Sigmoid colon (tissue), 7 donors: ENCODE results near the gene ARID5A. TPM values are rescaled to one million over a fixed set of nuclear protein-coding genes. Genes with fewer than 3 reads are reported as not detected.

Source experiments
- DNase-seq: peaks from one replicate; pipeline ENCODE4 v3.0.0-alpha.2; 2019
- H3K27ac ChIP-seq, 4 donors: fragments of 200-600 bp; sonication (generic); one replicate each; pipeline ENCODE4 v1.5.1; 2016 to 2019; ENCODE audit warnings: mild to moderate bottlenecking in 1 of 4
- H3K27me3 ChIP-seq, 3 donors: fragments of 200-600 bp; sonication (generic); one replicate each; pipeline ENCODE4 v1.5.1; 2019; ENCODE audit warnings: mild to moderate bottlenecking in 1 of 3
- H3K36me3 ChIP-seq, 4 donors: fragments of 200-600 bp; sonication (generic); one replicate each; pipeline ENCODE4 v1.5.1; 2016 to 2019
- H3K4me1 ChIP-seq, 4 donors: fragments of 200-600 bp; sonication (generic); one replicate each; pipeline ENCODE4 v1.5.1; 2017 to 2019
- H3K4me3 ChIP-seq, 4 donors: fragments of 200-600 bp; sonication (generic); one replicate each; pipeline ENCODE4 v1.5.1; 2017 to 2019; ENCODE audit warnings: mild to moderate bottlenecking in 2 of 4, moderate library complexity in 1 of 4
- H3K9me3 ChIP-seq, 4 donors: fragments of 200-600 bp in 3 of 4; sonication (generic) in 3 of 4; one replicate each; pipeline versions ENCODE4 v1.5.1 to v1.6.1; 2013 to 2019
- CTCF ChIP-seq, 4 experiments: fragments of 450-650 bp in 3 of 4; fragments of 200-600 bp in 1 of 4; IDR thresholded peaks; one replicate each; pipeline ENCODE4 v1.5.1; 2016 to 2019; ENCODE audit warnings: antibody characterized with exemption in 4 of 4, mild to moderate bottlenecking in 3 of 4, moderate library complexity in 2 of 4
- EP300 ChIP-seq, 4 donors: sonication (generic); formaldehyde crosslinking; IDR thresholded peaks; one replicate each; pipeline ENCODE4 v1.6.1; 2017; ENCODE audit warnings: antibody characterized with exemption in 4 of 4
- POLR2A ChIP-seq, 2 donors: fragments of 450-650 bp; IDR thresholded peaks; one replicate each; pipeline ENCODE4 v1.6.1; 2016; ENCODE audit warnings: antibody characterized with exemption in 2 of 2, mild to moderate bottlenecking in 2 of 2, moderate library complexity in 2 of 2
- POLR2AphosphoS5 ChIP-seq, 4 donors: sonication (generic); formaldehyde crosslinking; IDR thresholded peaks; one replicate each; pipeline ENCODE4 v1.6.1; 2017; ENCODE audit warnings: antibody characterized with exemption in 4 of 4
- WGBS, 2 donors: extraction: QIAGEN DNeasy Blood & Tissue Kit; methylation state at CpG; one replicate each; pipeline ENCODE4 v1.1.7; 2013; 5-methylcytosine and 5-hydroxymethylcytosine counted together
- intact Hi-C: fragments of 100-400 bp; cut with DNase I; formaldehyde crosslinking; loops from one replicate; pipeline ENCODE4 v1.15.1; 2023
- polyA plus RNA-seq, 3 donors: library from polyadenylated mRNA; stranded (reverse); fragments of 200-250 nt; gene quantifications; one replicate each; pipeline ENCODE4 v1.2.3, GENCODE V29; 2013
- total RNA-seq, 4 donors: library from RNA; depleted of rRNA; stranded (reverse); fragments of >200 nt; gene quantifications; one replicate each; pipeline ENCODE4 v1.1.0, GENCODE V29; 2016
- donor health status: healthy with polysubstance abuse.
- donor health status: Bipolar disorder and iron deficiency.
- donor health status: healthy.

ARID5A gene
- total and polyA plus RNA-seq, 7 donors: 7.8 to 179 (median 17.9) TPM

- TF ChIP-seq EP300 (IDR thresholded peaks at IDR 0.05): no peak
- TF ChIP-seq CTCF (IDR thresholded peaks at IDR 0.05): no peak
- H3K36me3 ChIP-seq: no peaks in the 10 kb centered on the region
- no peaks in the 10 kb centered on the region for H3K27me3 ChIP-seq
- H3K4me1 ChIP-seq: peaks cover 0 to 80% (median 68%) of the 10 kb centered on the region in 4 donors
- intact Hi-C loops: loop anchor here (5.0 to 10.0 kb wide), 3 partner anchors 333 to 1131 kb away; partner anchors contain the start of gene ACTR1B
- peak overlapping the region in 3 of 4 donors; percentile 38 to 44 (median 42) for H3K4me3 ChIP-seq
- peak overlapping the region; percentile 85 to 99 (median 90) for H3K27ac ChIP-seq
- H3K9me3 ChIP-seq: no peaks in the 10 kb centered on the region
- DNase-seq: peak; percentile 70
- WGBS, 2 donors: 82 to 86% methylated on average over 9 of the region's 9 CpGs
These were observed 5.2 kb upstream of the ARID5A start for GRCh38 chr2:96531366-96531765.

GRCh38 chr2:96531872-96532505 is 4.6 kb upstream of the ARID5A start:
- no peaks in the 10 kb centered on the region for H3K27me3 ChIP-seq
- DNase-seq: peak; percentile 99
- H3K4me3 ChIP-seq: peak overlapping the region; percentile 13 to 44 (median 40)
- H3K4me1 ChIP-seq: peaks cover 0 to 78% (median 69%) of the 10 kb centered on the region in 4 donors
- peak overlapping the region; percentile 85 to 99 (median 90) for H3K27ac ChIP-seq
- intact Hi-C loops: loop anchor here (5.0 to 10.0 kb wide), 3 partner anchors 333 to 1130 kb away; partner anchors contain the start of gene ACTR1B
- 5 to 9% methylated on average over 23 of the region's 23 CpGs for WGBS, 2 donors
- TF ChIP-seq POLR2A (IDR thresholded peaks at IDR 0.05) (no peak), EP300 (IDR thresholded peaks at IDR 0.05) (peak in 2 of 4 donors; percentile 76 to 92), CTCF (IDR thresholded peaks at IDR 0.05) (no peak), POLR2AphosphoS5 (IDR thresholded peaks at IDR 0.05) (peak; percentile 74 to 95 (median 84))
- no peaks in the 10 kb centered on the region for H3K36me3 ChIP-seq
- H3K9me3 ChIP-seq: no peaks in the 10 kb centered on the region

DNA sequence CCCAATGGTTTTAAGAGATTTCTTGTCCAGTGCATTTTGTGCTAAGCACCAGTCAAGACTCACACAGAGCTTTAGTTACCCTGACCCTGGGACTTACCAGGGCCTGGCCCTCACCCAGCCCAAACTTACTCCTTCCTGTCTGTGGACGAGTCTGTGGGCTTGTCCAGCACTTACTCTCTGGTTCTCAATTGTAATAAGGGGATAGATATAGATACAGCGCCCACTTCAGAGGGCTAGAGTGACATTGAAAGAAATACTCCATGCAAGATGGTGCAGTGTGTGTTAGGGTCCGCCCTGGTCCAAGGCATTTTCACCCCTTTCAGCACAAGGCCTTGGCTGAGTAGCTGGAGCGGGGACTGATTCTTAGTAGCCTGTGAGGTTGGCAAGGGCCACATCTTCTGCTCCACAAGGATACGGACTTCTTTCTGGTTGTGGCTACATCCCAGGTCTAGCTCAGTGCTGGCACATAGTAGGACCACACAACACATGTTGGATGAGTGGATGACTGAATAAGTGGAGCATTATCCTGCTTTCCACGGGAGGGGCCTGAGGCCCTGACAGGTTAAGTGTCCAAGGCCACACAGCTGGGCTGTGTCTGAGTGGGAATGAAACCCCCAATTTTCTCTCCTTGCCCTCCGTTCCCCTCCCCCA is 3.8 kb upstream of the ARID5A start:
- intact Hi-C loops: loop anchor here (5.0 to 10.0 kb wide), 3 partner anchors 332 to 1130 kb away; partner anchors contain the start of gene ACTR1B
- H3K27ac ChIP-seq: peak overlapping the region; percentile 85 to 99 (median 90)
- H3K9me3 ChIP-seq: no peaks in the 10 kb centered on the region
- no peaks in the 10 kb centered on the region for H3K36me3 ChIP-seq
- H3K4me1 ChIP-seq: peaks cover 0 to 75% (median 69%) of the 10 kb centered on the region in 4 donors
- DNase-seq: peak; percentile 66
- H3K4me3 ChIP-seq: peak overlapping the region in 1 of 4 donors; percentile 44
- TF ChIP-seq EP300 (IDR thresholded peaks at IDR 0.05) (no peak), POLR2AphosphoS5 (IDR thresholded peaks at IDR 0.05) (no peak), POLR2A (IDR thresholded peaks at IDR 0.05) (no peak), CTCF (IDR thresholded peaks at IDR 0.05) (no peak)
- 85 to 87% methylated on average over 7 of the region's 7 CpGs for WGBS, 2 donors
- no peaks in the 10 kb centered on the region for H3K27me3 ChIP-seq

DNA sequence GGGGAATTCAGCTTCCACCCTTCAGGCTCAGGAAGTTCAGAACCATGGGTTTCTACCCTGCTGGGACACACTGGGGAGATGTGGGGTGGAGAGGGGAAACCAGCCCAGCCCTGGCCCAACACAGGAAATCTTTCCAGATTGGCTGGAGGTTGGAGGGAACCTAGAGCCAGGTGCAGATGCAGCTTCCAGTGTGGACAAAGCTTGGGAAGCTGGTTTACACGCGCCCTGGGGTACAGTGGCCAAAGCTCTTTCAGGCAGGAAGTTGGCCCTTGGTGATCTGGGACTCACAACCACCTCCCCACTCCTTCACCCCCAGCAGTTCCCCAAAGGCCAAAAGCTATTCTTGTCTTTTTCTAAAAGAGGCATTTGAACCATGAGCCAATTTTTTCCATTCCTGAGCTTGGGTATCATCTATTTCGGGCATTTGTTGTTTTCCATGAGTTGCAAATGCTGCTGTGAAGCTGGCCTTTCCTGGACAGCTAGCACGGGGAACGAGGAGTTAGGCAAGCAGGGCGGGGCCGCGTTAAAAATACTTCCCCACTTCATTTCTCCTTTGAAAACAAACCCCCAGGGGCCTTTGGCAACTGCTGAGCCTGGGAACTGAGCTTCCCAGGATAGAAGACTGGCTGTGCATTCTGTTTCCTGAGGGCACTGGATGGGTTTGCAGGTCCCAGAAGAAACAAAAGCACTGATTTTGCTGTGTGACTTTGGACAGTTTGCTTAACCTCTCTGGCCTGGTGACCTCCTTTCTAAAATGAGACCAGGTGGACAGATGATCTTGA is 3.1 kb upstream of the ARID5A start:
- H3K27me3 ChIP-seq: no peaks in the 10 kb centered on the region
- WGBS, 2 donors: 18 to 42% methylated on average over 8 of the region's 8 CpGs
- no peaks in the 10 kb centered on the region for H3K9me3 ChIP-seq
- peak; percentile 94 for DNase-seq
- intact Hi-C loops: loop anchor here (5.0 to 10.0 kb wide), 3 partner anchors 331 to 1129 kb away; partner anchors contain the start of gene ACTR1B
- TF ChIP-seq EP300 (IDR thresholded peaks at IDR 0.05): peak in 3 of 4 donors; percentile 31 to 81 (median 62)
- peak; percentile 33 to 82 (median 52) for TF ChIP-seq POLR2AphosphoS5 (IDR thresholded peaks at IDR 0.05)
- no peak for TF ChIP-seq CTCF (IDR thresholded peaks at IDR 0.05)
- no peak for TF ChIP-seq POLR2A (IDR thresholded peaks at IDR 0.05)
- no peaks in the 10 kb centered on the region for H3K36me3 ChIP-seq
- peaks cover 0 to 75% (median 69%) of the 10 kb centered on the region in 4 donors for H3K4me1 ChIP-seq
- peak overlapping the region; percentile 85 to 99 (median 90) for H3K27ac ChIP-seq
- H3K4me3 ChIP-seq: peak overlapping the region in 1 of 4 donors; percentile 2
